AG08396 (cell line): ENCODE data around the gene CHERP.
"Not testable (repeated sequence)": the region's sequence is repeated elsewhere in the genome, so short reads cannot be mapped to it uniquely, and the experiment has no call there.

Experiments
- DNase-seq: peaks from one replicate; pipeline ENCODE4 v3.0.0; 2012; ENCODE audit warnings: low spot score, mixed read lengths

Gene CHERP

GRCh38 chr19:16520074-16520973, 21.9 kb downstream of the CHERP start:
- no peak for DNase-seq

- DNase-seq, result no peak
These were observed 23.0 kb downstream of the CHERP start for GRCh38 chr19:16519230-16519687.

DNA sequence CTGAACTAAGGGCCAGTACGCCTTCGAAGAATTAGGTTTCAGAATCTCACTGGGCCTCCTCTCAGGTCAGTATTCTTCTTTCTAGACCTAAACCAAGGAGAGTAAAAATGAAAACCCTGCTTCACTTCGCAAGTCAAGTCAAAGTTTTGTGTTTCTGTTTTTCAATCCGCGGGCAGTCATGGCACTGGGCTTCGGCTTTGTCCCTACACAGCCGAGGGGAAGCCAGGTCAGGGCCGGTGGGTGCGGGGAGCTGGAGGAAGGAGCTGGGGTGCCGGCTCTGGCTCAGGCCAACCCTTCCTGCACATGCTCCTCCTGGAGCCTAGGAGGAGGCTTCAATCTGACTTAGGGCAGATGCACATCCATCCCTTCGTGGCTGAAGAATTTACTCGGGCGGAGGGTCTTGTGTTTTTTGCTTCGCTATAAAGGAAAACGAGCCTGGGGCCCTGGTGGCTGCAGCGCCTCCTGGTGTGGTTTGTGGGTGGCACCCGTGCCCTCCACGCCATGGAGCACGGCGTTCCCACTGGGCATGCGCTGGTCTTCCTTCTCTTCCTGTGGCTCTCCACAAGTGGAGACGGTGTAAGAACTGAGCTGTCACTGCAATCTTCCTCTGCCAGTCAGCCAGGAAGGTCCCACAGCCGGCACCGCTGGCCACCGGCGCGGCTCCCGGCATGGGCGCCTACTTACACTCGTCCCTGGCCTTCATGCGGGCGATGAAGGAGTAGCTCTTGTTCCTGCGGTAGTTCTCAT, 23.6 kb downstream of the CHERP start:
- DNase-seq, result no peak

DNA sequence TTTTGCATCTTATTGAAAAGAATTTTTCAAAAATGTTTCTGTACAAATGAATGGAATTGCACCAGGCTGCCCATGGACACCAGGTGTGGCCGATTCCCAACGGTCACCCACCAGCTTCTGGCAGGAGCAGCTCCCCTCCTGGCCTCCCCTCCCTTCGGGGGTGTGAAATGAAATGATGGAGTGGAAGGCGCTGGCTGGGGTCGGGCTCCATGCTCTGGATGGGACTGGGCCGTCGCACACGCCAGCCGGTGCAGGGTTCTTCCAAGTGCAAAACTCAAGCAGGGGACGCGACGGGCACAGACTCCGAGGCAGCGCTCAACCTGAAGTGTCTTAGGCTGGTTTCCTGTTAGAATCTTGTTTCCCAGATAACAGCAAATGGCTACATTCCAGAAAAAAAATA, 24.2 kb downstream of the CHERP start:
- no peak for DNase-seq

DNA sequence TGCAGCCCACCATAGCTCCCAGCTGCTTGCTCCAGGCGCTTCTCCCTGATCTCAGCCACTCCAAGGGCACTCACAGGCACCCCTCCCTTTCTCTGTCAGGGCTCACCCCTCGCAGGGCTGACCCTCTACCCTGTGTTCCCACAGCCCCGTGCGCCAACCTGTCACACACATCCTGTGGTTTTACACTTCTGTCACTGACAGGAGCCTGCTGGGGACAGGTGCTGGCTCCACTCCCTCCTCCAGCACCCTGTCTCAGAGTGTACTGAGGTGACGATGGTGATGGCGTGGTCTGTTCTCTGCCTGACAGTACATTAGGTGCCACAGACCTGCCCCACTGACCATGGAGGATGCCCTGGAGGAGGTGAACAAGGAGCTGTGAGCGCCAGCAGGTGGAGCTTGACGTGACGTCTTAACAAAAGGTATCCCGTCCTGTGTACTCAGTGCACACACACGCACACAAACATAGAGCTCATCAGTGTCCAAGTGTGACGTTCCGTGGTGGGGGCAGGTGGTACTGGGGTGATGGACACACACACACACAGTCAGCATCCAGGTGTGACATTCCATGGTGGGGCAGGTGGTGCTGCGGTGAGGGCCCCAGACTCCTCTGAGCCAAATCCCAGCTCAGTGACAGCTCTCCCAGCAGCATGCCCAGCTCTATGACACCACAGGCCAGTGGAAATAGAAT, 25.2 kb downstream of the CHERP start:
- no peak for DNase-seq

DNA sequence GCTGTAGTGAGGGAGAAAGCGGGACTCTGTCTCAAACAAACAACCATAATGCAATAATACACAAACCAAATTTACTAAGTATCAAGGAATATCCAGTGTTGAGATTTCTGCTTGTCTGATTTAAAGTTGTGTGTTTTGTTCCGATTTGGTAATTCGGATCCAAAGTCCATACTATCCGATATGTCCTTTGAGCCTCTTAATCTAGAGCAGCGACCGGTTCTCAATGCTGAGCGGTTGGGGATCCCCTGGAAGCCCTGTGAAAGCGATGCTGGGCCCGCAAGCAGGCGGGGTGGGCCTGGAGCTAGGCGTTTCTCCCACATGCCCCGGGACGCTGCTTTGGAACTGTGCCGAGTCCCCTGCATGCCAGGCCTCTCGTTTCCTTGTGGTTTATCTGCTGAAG, 25.9 kb downstream of the CHERP start:
- no peak for DNase-seq

DNA sequence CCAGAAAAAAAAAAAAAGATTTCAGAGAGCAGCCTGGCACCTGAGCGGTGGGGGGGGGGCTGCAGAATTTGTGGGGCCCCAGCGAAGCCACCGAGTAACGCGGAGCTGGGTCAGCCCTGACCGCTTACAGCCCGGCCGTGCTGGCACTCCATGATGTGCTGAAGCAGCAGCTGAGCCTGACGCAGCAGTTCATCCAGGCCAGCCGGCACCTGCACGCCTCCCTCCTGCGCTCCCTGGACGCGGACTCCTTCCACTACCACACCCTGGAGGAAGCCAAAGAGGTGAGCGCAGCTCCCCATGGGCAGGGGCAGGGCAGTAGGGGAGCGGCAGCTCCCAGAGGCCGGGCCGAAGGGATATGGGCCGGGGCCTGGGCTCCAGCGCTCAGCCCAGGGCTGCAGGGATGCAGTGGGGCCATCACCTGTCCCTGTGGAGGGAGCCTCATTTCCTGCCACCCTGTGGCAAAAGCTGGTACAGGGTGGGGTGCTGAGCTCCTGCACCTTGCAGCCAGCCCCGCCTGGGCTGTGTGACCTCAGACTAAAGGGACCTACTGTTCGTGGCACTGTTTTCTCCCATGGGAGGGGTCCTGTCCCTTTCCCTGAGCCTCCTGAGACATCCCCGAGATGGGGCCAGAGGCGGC, 27.7 kb downstream of the CHERP start:
- no peak for DNase-seq

DNA sequence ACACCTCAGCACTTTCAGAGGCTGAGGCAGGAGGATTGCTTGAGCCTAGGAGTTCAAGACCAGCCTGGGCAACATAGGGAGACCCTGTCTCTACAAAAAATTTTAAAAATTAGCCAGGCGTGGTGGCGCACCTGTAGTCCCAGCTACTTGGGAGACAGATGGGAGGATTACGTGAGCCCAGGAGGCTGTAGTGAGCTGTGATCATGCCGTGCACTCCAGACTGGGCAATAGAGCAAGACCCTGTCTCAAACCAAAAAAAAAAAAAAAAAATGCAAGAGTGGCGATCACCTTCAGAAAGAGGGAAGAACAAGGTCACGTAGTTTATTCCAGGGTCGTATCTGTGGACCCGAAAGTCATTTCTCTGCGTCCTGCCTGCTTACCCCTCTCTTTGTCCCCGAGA, 29.6 kb downstream of the CHERP start:
- DNase-seq, result not testable (repeated sequence)

DNA sequence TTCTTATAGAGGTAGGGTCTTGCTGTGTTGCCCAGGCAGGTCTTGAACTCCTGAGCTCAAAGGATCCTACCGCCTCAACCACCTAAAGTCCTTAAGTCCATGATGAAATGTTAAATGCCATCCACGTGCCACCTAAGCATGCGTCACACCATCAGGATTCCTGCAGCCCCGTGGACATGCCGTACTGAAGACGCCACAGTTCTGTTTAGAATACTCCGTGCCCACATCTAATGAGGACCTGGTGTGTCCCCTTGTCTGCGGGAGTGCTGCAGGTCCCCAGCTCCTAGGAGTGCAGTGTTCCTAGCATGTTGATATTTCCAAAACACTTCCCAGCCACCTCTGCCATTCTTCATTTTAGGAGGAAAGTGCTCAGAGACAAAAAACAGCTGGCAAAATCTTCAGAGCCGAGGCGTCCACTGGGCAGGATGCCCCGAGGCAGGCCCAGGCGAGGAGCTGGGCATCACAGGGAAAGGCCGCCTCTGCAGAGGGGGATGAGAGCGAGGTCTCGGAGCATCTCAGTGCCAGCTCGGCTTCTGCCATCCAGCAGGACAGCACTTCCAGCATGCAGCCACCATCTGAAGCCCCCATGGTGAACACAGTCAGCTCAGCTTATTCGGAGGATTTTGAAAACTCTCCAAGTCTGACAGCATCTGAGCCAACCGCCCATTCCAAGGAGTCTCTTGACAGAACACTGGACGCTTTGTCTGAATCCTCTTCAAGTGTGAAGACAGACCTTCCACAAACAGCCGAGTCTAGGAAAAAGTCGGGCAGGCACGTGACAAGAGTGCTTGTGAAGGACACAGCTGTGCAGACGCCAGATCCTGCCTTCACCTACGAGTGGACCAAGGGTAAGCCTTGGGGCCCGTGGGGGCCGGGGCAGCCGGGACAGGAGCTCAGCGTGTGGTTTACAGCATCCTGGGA, 32.8 kb downstream of the CHERP start:
- peak; percentile 54 for DNase-seq

- no peak for DNase-seq
These were observed 33.7 kb downstream of the CHERP start for GRCh38 chr19:16508546-16508945.

GRCh38 chr19:16506961-16507360, 35.3 kb downstream of the CHERP start:
- no peak for DNase-seq

- not testable (repeated sequence) for DNase-seq
These were observed 36.1 kb downstream of the CHERP start for GRCh38 chr19:16506161-16506560.

DNA sequence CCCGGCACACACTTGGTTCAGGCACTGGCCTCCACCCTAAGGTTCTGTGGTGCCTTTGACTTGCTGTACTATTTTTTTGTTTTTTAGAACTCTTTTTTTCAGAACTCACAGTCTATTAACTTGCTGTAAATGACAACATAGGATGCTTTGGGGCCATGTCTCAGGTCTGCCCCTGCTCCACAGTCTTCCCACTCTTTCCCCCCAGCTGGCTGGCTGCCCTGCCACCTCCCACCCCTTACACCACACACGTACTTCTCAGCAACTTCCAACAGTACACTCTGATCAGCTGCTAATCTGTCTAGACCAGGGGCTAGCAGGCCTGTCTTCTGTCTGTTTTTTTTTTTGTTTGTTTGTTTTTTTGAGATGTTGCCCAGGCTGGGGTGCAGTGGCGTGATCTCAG, 38.0 kb downstream of the CHERP start:
- no peak for DNase-seq

DNA sequence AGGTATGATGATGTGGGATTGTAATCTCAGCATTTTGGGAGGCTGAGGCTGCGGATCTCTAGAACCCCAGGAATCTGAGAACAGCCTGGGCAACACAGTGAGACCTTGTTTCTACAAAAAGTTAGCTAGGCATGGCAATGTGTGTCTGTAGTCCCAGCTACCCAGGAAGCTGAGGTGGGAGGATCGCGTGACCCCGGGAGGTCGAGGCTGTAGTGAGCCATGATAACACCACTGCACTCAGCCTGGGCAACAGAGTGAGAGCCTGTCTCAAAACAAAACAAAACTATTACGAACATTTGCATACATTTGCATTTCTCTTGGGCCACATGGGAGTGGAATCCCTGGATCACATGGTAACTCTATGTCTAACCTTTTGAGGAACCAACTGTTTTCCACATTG, 44.4 kb downstream of the CHERP start:
- DNase-seq, result no peak

DNA sequence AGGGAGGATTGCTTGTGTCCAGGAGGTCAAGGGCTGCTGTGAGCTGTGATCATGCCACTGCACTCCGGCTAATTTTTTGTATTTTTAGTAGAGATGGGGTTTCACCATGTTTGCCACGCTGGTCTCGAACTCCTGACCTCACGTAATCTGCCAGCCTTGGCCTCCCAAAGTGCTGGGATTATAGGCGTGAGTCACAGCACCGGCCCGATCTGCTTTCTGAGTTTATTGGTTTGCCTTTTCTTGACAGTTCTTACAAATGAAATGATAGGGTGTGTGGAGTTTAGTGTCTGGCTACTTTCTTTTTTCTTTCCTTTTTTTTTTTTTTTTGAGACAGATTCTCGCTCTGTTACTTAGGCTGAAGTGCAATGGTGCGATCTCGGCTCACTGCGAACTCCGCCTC, 45.2 kb downstream of the CHERP start:
- DNase-seq, result no peak

DNA sequence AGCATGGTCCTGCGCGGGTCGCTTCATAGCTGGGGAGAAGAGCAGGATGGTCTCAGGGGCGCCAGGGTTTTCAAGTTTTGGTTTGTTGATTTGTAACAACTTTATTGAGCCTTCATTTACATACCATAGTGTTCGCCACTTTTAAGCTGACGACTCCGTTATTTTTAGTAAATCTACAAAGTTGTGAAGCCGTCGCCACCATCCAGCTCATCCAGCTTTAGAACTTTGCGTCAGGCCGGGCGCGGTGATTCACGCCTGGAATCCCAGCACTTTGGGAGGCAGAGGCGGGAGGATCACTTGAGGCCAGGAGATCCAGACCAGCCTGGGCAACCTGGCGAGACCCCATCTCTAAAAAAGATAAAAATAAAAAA, 45.6 kb downstream of the CHERP start:
- DNase-seq, result no peak

DNA sequence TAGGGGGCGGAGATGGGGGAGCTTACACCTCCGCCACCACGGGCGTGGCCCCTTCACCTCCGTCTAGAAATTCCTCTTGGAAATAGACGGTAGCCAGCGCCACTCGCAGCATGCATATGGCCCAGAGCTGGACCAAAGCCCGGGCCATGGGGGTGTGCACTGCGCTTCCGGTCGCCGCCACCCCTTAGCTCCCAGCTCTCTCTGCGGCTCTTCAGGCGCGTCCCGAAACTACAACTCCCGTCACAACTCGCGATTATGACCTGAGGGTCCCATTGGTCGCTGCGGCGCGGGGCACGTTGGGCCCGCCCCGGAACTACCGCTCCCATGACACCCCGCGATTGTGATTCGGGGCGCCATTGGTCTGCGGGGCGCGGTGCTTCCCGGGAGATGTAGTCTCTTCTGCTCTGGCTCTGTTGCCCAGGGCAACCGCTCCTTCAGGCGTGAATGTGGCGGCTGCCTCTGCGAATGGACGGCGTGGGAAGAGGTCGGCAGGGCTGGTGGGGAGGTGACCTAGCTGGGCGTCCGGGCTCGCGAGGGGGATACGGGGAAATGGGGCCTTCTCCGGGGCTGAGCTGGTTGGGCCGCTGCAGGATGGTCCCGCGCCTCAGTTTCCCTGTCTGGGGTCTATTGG, 46.1 kb downstream of the CHERP start, which contains the start of the genes C19orf44 and CALR3:
Gene C19orf44, plus strand, starts transcription at position 413 of the 631 bp plus-strand sequence. CDS start 4,399 bp downstream, outside the sequence.
Gene CALR3, minus strand, starts transcription at position 186 of the 631 bp plus-strand sequence. Its CDS starts 38 bp downstream, at position 148.
- DNase-seq, result peak; percentile 96

GRCh38 chr19:16486476-16486875, 55.8 kb downstream of the CHERP start:
- not testable (repeated sequence) for DNase-seq

DNA sequence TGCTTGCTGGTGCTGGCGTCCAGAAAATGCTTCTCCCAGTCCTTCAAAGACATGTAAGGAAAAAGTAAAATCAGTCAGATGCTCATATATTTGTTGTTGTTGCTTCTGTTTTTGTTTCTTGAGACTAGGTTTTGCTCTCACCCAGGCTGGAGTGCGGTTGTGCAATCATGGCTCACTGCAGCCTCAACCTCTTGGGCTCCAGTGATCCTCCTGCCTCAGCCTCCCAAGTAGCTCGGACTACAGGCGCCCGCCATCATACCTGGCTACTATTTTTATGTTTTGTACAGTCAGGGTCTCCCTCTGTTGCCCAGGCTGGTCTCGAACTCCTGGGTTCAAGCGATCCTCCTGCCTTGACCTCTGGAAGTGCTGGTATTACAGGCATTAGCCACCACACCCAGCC, 59.5 kb downstream of the CHERP start:
- no peak for DNase-seq

- DNase-seq, result no peak
These were observed 64.9 kb downstream of the CHERP start for GRCh38 chr19:16477311-16477710.
